Liver (tissue), 9 donors: ENCODE measurements around the gene DOCK10. TPM values are rescaled to one million over a fixed set of nuclear protein-coding genes. Genes with fewer than 3 reads are reported as not detected.

Experiments
- DNase-seq: peaks from one replicate; pipeline ENCODE4 v3.0.0-alpha.2; 2017; ENCODE audit warnings: low spot score
- H3K27ac ChIP-seq, 2 donors: one replicate each; pipeline ENCODE4 v1.7.0; 2013; ENCODE audit warnings: inconsistent platforms in 2 of 2, low read length in 2 of 2, control low read depth in 1 of 2, low read depth in 1 of 2, mild to moderate bottlenecking in 1 of 2
- H3K27me3 ChIP-seq, 4 donors: one replicate each; pipeline versions ENCODE4 v1.6.1 to v1.7.0; 2013; ENCODE audit warnings: low read length in 3 of 4, inconsistent platforms in 1 of 4, mild to moderate bottlenecking in 1 of 4, moderate library complexity in 1 of 4; ENCODE audit not compliant: control insufficient read depth in 4 of 4, insufficient read depth in 4 of 4
- H3K36me3 ChIP-seq, 4 donors: one replicate each; pipeline versions ENCODE4 v1.6.1 to v1.7.0; 2013; ENCODE audit warnings: low read length in 3 of 4, mild to moderate bottlenecking in 3 of 4, low read depth in 1 of 4, moderate library complexity in 1 of 4; ENCODE audit not compliant: control insufficient read depth in 4 of 4, insufficient read depth in 3 of 4
- H3K4me1 ChIP-seq, 4 donors: one replicate each; pipeline versions ENCODE4 v1.6.1 to v1.7.0; 2013; ENCODE audit warnings: low read length in 3 of 4, mild to moderate bottlenecking in 3 of 4, moderate library complexity in 1 of 4; ENCODE audit not compliant: control insufficient read depth in 4 of 4, insufficient read depth in 4 of 4
- H3K4me3 ChIP-seq, 3 donors: one replicate each; pipeline versions ENCODE4 v1.6.1 to v1.7.0; 2013; ENCODE audit warnings: low read length in 3 of 3, control low read depth in 1 of 3, low read depth in 1 of 3, mild to moderate bottlenecking in 1 of 3
- H3K9ac ChIP-seq, 2 donors: one replicate each; pipeline ENCODE4 v1.7.0; 2013; ENCODE audit warnings: low read length in 2 of 2, mild to moderate bottlenecking in 2 of 2, moderate library complexity in 2 of 2, control low read depth in 1 of 2, low read depth in 1 of 2
- H3K9me3 ChIP-seq, 4 donors: one replicate each; pipeline versions ENCODE4 v1.6.1 to v1.7.0; 2013; ENCODE audit warnings: low read length in 3 of 4; ENCODE audit not compliant: control insufficient read depth in 4 of 4
- EGR1 ChIP-seq, 2 donors: IDR thresholded peaks; 2 replicates each; pipeline ENCODE4 v1.6.1; 2016 to 2018; ENCODE audit warnings: antibody characterized with exemption in 2 of 2, low read depth in 2 of 2
- FOXA1 ChIP-seq: IDR thresholded peaks from 2 replicates; pipeline ENCODE4 v1.6.1; 2016; ENCODE audit warnings: antibody characterized with exemption
- FOXA2 ChIP-seq: IDR thresholded peaks from 2 replicates; pipeline ENCODE4 v1.6.1; 2016; ENCODE audit warnings: antibody characterized with exemption
- GABPA ChIP-seq, 2 donors: IDR thresholded peaks in 1 of 2; conservative IDR thresholded peaks in 1 of 2; 2 replicates each; pipeline ENCODE4 v1.6.1; 2016; ENCODE audit warnings: antibody characterized with exemption in 2 of 2, mild to moderate bottlenecking in 1 of 2, moderate library complexity in 1 of 2
- HNF4A ChIP-seq, 2 donors: conservative IDR thresholded peaks; 2 replicates each; pipeline ENCODE4 v1.6.1; 2016; ENCODE audit warnings: antibody characterized with exemption in 2 of 2, mild to moderate bottlenecking in 2 of 2
- HNF4G ChIP-seq: IDR thresholded peaks from 2 replicates; pipeline ENCODE4 v1.6.1; 2016; ENCODE audit warnings: antibody characterized with exemption
- JUND ChIP-seq, 2 donors: IDR thresholded peaks; 2 replicates each; pipeline ENCODE4 v1.6.1; 2016; ENCODE audit warnings: antibody characterized with exemption in 2 of 2
- NR2F2 ChIP-seq: IDR thresholded peaks from 2 replicates; pipeline ENCODE4 v1.6.1; 2016; ENCODE audit warnings: antibody characterized with exemption
- RAD21 ChIP-seq, 2 donors: IDR thresholded peaks; 2 replicates each; pipeline ENCODE4 v1.6.1; 2016; ENCODE audit warnings: antibody characterized with exemption in 2 of 2, mild to moderate bottlenecking in 2 of 2
- RXRA ChIP-seq, 2 donors: IDR thresholded peaks; 2 replicates each; pipeline ENCODE4 v1.6.1; 2017 to 2018; ENCODE audit warnings: antibody characterized with exemption in 2 of 2, mild to moderate bottlenecking in 1 of 2
- SP1 ChIP-seq: IDR thresholded peaks from 2 replicates; pipeline ENCODE4 v1.6.1; 2018; ENCODE audit warnings: antibody characterized with exemption, mild to moderate bottlenecking
- TAF1 ChIP-seq: conservative IDR thresholded peaks from 2 replicates; pipeline ENCODE4 v1.6.1; 2016; ENCODE audit warnings: antibody characterized with exemption, mild to moderate bottlenecking
- YY1 ChIP-seq: IDR thresholded peaks from 2 replicates; pipeline ENCODE4 v1.6.1; 2016; ENCODE audit warnings: antibody characterized with exemption, mild to moderate bottlenecking
- WGBS: extraction: QIAGEN DNeasy Blood & Tissue Kit; methylation state at CpG from one replicate; pipeline ENCODE4 v1.1.7; 2013; 5-methylcytosine and 5-hydroxymethylcytosine counted together
- polyA plus RNA-seq, 2 donors: library from polyadenylated mRNA; stranded (reverse) in 1 of 2; unstranded in 1 of 2; fragments of 200-250 nt in 1 of 2; fragments of >200 nt in 1 of 2; fragmentation: Nextera tagmentation in 1 of 2; extraction: Ambion mirVana in 1 of 2; gene quantifications; one replicate each; pipeline versions ENCODE4 v1.2.1 to v1.2.3, GENCODE V29; 2013 to 2015
- total RNA-seq, 2 donors: library from RNA; depleted of rRNA; stranded (reverse); fragments of >200 nt; gene quantifications; one replicate each; pipeline ENCODE4 v1.2.3, GENCODE V29; 2014
- TF ChIP-seq, protein P1 (sequence below): IDR thresholded peaks from 2 replicates; pipeline ENCODE4 v1.6.1; 2016; ENCODE audit warnings: antibody characterized with exemption, mild to moderate bottlenecking
- TF ChIP-seq, protein P2 (sequence below): IDR thresholded peaks from 2 replicates; pipeline ENCODE4 v1.6.1; 2016; ENCODE audit warnings: antibody characterized with exemption
- TF ChIP-seq, protein P3 (sequence below): fragments of 150-350 bp; IDR thresholded peaks from 2 replicates; pipeline ENCODE4 v1.5.1; 2017; ENCODE audit warnings: improper control_type of control experiment, low read depth, low read length; ENCODE audit not compliant: missing input control
- TF ChIP-seq, protein P4 (sequence below): IDR thresholded peaks from 2 replicates; pipeline ENCODE4 v1.6.1; 2016; ENCODE audit warnings: antibody characterized with exemption
- TF ChIP-seq, protein P5 (sequence below): IDR thresholded peaks from 2 replicates; pipeline ENCODE4 v1.6.1; 2016; ENCODE audit warnings: antibody characterized with exemption
- donor health status: healthy.
- donor health status: healthy.
- donor health status: healthy.
- donor health status: healthy.
- donor health status: healthy.

The DOCK10 gene
- total and polyA plus RNA-seq, 4 donors: 1.2 to 15.3 (median 6.8) TPM

DNA sequence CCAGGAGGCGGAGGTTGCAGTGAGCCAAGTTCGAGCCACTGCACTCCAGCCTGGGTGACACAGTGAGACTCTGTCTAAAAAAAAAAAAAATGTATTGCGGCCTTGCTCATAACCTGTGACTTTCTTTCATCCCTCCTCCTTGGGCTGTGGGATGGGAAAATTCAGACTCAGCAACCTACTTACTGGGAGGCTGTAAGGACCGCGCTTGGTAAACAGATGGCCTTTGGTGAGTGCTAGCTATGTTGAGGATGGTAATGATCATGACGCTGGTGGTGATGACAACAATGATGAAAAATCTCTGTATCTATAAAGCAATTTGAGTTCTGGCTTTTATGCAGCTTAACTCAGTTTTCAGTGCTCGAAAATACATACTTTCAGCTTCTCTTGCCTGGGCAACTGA is 261.4 kb downstream of the DOCK10 start:
- no peaks in the 10 kb centered on the region for H3K9me3 ChIP-seq
- no peak overlapping the region for H3K9ac ChIP-seq
- 96% methylated on average over 7 of the region's 7 CpGs for WGBS
- no peak for DNase-seq
- no peaks in the 10 kb centered on the region for H3K27me3 ChIP-seq
- H3K36me3 ChIP-seq: no peaks in the 10 kb centered on the region
- no peak overlapping the region for H3K4me3 ChIP-seq
- H3K4me1 ChIP-seq: peaks cover 0 to 9% (median 8%) of the 10 kb centered on the region in 4 donors
- no peak overlapping the region for H3K27ac ChIP-seq
- TF ChIP-seq, protein P1, sequence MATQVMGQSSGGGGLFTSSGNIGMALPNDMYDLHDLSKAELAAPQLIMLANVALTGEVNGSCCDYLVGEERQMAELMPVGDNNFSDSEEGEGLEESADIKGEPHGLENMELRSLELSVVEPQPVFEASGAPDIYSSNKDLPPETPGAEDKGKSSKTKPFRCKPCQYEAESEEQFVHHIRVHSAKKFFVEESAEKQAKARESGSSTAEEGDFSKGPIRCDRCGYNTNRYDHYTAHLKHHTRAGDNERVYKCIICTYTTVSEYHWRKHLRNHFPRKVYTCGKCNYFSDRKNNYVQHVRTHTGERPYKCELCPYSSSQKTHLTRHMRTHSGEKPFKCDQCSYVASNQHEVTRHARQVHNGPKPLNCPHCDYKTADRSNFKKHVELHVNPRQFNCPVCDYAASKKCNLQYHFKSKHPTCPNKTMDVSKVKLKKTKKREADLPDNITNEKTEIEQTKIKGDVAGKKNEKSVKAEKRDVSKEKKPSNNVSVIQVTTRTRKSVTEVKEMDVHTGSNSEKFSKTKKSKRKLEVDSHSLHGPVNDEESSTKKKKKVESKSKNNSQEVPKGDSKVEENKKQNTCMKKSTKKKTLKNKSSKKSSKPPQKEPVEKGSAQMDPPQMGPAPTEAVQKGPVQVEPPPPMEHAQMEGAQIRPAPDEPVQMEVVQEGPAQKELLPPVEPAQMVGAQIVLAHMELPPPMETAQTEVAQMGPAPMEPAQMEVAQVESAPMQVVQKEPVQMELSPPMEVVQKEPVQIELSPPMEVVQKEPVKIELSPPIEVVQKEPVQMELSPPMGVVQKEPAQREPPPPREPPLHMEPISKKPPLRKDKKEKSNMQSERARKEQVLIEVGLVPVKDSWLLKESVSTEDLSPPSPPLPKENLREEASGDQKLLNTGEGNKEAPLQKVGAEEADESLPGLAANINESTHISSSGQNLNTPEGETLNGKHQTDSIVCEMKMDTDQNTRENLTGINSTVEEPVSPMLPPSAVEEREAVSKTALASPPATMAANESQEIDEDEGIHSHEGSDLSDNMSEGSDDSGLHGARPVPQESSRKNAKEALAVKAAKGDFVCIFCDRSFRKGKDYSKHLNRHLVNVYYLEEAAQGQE: no peak
- TF ChIP-seq, protein P2, sequence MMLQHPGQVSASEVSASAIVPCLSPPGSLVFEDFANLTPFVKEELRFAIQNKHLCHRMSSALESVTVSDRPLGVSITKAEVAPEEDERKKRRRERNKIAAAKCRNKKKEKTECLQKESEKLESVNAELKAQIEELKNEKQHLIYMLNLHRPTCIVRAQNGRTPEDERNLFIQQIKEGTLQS: no peak
- TF ChIP-seq, protein P3, sequence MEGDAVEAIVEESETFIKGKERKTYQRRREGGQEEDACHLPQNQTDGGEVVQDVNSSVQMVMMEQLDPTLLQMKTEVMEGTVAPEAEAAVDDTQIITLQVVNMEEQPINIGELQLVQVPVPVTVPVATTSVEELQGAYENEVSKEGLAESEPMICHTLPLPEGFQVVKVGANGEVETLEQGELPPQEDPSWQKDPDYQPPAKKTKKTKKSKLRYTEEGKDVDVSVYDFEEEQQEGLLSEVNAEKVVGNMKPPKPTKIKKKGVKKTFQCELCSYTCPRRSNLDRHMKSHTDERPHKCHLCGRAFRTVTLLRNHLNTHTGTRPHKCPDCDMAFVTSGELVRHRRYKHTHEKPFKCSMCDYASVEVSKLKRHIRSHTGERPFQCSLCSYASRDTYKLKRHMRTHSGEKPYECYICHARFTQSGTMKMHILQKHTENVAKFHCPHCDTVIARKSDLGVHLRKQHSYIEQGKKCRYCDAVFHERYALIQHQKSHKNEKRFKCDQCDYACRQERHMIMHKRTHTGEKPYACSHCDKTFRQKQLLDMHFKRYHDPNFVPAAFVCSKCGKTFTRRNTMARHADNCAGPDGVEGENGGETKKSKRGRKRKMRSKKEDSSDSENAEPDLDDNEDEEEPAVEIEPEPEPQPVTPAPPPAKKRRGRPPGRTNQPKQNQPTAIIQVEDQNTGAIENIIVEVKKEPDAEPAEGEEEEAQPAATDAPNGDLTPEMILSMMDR: no peak
- TF ChIP-seq EGR1 (IDR thresholded peaks at IDR 0.05; ENCODE audit: low read depth in 2 of 2) (no peak), SP1 (no peak), GABPA (IDR thresholded peaks at IDR 0.05 in 1 of 2, conservative IDR thresholded peaks at IDR 0.05 in 1 of 2) (no peak), JUND (IDR thresholded peaks at IDR 0.05) (no peak), NR2F2 (no peak), FOXA2 (no peak), RAD21 (IDR thresholded peaks at IDR 0.05) (no peak), HNF4G (no peak), FOXA1 (no peak), TAF1 (no peak)
- TF ChIP-seq, protein P4, sequence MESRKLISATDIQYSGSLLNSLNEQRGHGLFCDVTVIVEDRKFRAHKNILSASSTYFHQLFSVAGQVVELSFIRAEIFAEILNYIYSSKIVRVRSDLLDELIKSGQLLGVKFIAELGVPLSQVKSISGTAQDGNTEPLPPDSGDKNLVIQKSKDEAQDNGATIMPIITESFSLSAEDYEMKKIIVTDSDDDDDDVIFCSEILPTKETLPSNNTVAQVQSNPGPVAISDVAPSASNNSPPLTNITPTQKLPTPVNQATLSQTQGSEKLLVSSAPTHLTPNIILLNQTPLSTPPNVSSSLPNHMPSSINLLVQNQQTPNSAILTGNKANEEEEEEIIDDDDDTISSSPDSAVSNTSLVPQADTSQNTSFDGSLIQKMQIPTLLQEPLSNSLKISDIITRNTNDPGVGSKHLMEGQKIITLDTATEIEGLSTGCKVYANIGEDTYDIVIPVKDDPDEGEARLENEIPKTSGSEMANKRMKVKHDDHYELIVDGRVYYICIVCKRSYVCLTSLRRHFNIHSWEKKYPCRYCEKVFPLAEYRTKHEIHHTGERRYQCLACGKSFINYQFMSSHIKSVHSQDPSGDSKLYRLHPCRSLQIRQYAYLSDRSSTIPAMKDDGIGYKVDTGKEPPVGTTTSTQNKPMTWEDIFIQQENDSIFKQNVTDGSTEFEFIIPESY: no peak

DNA sequence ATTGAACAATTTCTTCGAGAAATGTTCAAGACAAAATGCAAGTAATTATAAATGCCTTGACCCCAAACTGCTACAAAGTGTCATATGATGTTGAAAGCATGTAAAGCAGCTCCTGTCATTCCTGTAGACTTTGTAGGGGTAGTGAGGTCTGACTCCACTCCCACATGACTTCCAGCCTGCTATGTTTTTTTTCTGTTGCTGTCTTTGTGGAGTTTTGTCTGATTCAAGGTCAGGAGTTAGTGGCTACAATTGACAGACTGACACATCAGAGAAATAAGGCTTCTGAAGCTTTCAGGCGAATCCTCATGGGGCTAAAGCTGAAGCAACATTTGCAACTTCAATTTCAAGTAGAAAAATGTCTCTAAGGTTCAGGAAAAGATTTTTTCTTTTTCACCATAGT is 262.2 kb downstream of the DOCK10 start:
- DNase-seq: no peak
- Histone ChIP-seq H3K27me3 (no peaks in the 10 kb centered on the region), H3K36me3 (no peaks in the 10 kb centered on the region), H3K27ac (no peak overlapping the region), H3K4me1 (peaks cover 0 to 13% (median 10%) of the 10 kb centered on the region in 4 donors), H3K9me3 (no peaks in the 10 kb centered on the region), H3K4me3 (no peak overlapping the region), H3K9ac (no peak overlapping the region)
- 94% methylated on average over 2 of the region's 2 CpGs for WGBS
- TF ChIP-seq GABPA (IDR thresholded peaks at IDR 0.05 in 1 of 2, conservative IDR thresholded peaks at IDR 0.05 in 1 of 2) (no peak), TAF1 (no peak), EGR1 (IDR thresholded peaks at IDR 0.05; ENCODE audit: low read depth in 2 of 2) (no peak), RXRA (IDR thresholded peaks at IDR 0.05) (no peak), YY1 (no peak), HNF4A (conservative IDR thresholded peaks at IDR 0.05) (no peak), SP1 (no peak), FOXA1 (no peak), FOXA2 (no peak), HNF4G (no peak)
- TF ChIP-seq, protein P4: no peak
- TF ChIP-seq, protein P2: no peak
- TF ChIP-seq, protein P5, sequence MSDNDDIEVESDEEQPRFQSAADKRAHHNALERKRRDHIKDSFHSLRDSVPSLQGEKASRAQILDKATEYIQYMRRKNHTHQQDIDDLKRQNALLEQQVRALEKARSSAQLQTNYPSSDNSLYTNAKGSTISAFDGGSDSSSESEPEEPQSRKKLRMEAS: no peak
